H1 (cell line): ENCODE results near the gene LINC01488. TPM values are rescaled to one million over a fixed set of nuclear protein-coding genes. Genes with fewer than 3 reads are reported as not detected.

Source experiments
- CHD7 ChIP-seq: fragments of 300-600 bp; sonication (generic); IDR thresholded peaks from 2 replicates; pipeline ENCODE4 v1.7.1; 2012; ENCODE audit warnings: low read length, moderate library complexity, mild to moderate bottlenecking, inconsistent platforms; ENCODE audit not compliant: insufficient replicate concordance
- EGR1 ChIP-seq: IDR thresholded peaks from 2 replicates; pipeline ENCODE4 v1.6.1; 2011; ENCODE audit warnings: low read depth, low read length, borderline replicate concordance
- EP300 ChIP-seq, 2 experiments: IDR thresholded peaks; 1 replicate in 1 of 2; 2 replicates in 1 of 2; pipeline ENCODE4 v1.6.1; 2011 to 2012; ENCODE audit warnings: low read depth in 2 of 2, low read length in 2 of 2, mild to moderate bottlenecking in 2 of 2, borderline replicate concordance in 1 of 2, inconsistent platforms in 1 of 2, moderate library complexity in 1 of 2
- polyA plus RNA-seq, 7 experiments: library from polyadenylated mRNA; depleted of rRNA in 3 of 7; stranded (reverse) in 5 of 7; unstranded in 2 of 7; fragments of >200 nt in 5 of 7; fragments of 200-250 nt in 2 of 7; gene quantifications; 1 replicate in 5 of 7; 2 replicates in 1 of 7; 4 replicates in 1 of 7; pipeline versions ENCODE4 v1.2.1 to v1.2.3, GENCODE V29; 2011 to 2013; ENCODE audit warnings: missing spikeins in 2 of 7, mixed read lengths in 2 of 7
- total RNA-seq: library from RNA; stranded (reverse); fragmentation: NEBNext Ultra II Directional; extraction: Animal tissue kit (Norgen Biotek cat#: 25700); gene quantifications from 2 replicates; pipeline ENCODE4 v1.2.1, GENCODE V29; 2021

Gene LINC01488
- total and polyA plus RNA-seq, 2 of the 8 experiments (the other 6 are each of a cell fraction or from before 2014, with no cell fraction given), result not detected

GRCh38 chr11:69450064-69450856 is 31.2 kb upstream of the LINC01488 start (continued):
- TF ChIP-seq CHD7, result no peak
- TF ChIP-seq EP300 (IDR thresholded peaks at IDR 0.05; ENCODE audit: borderline replicate concordance in 1 of 2, low read depth in 2 of 2, low read length in 2 of 2), result no peak
- no peak for TF ChIP-seq EGR1
